Large intestine (tissue), 3 donors: ENCODE measurements around the gene POLN. TPM values are rescaled to one million over a fixed set of nuclear protein-coding genes. Genes with fewer than 3 reads are reported as not detected.
"Not testable (repeated sequence)": the region's sequence is repeated elsewhere in the genome, so short reads cannot be mapped to it uniquely, and the experiment has no call there.

ENCODE experiments used
- DNase-seq, 2 donors: peaks; one replicate each; pipeline versions ENCODE4 v3.0.0 to v3.0.0-alpha.2; 2013
- H3K27ac ChIP-seq: one replicate; pipeline ENCODE4 v1.5.1; 2013; ENCODE audit warnings: low read length
- H3K27me3 ChIP-seq: 2 replicates; pipeline ENCODE4 v1.6.1; 2013; ENCODE audit warnings: low read length; ENCODE audit not compliant: control insufficient read depth, insufficient read depth
- H3K36me3 ChIP-seq: 2 replicates; pipeline ENCODE4 v1.6.1; 2013; ENCODE audit warnings: low read length; ENCODE audit not compliant: control insufficient read depth, insufficient read depth
- H3K4me1 ChIP-seq: one replicate; pipeline ENCODE4 v1.6.1; 2013; ENCODE audit warnings: low read length; ENCODE audit not compliant: control insufficient read depth, insufficient read depth
- H3K4me3 ChIP-seq: one replicate; pipeline ENCODE4 v1.5.1; 2013; ENCODE audit warnings: low read length
- H3K9me3 ChIP-seq: one replicate; pipeline ENCODE4 v1.6.1; 2013; ENCODE audit warnings: mild to moderate bottlenecking, low read depth, low read length, moderate library complexity; ENCODE audit not compliant: control insufficient read depth
- WGBS: methylation state at CpG from one replicate; pipeline ENCODE4 v1.1.5; 2013; ENCODE audit warnings: low lambda C conversion rate; ENCODE audit not compliant: insufficient coverage; 5-methylcytosine and 5-hydroxymethylcytosine counted together
- polyA plus RNA-seq: library from polyadenylated mRNA; unstranded; fragments of 120-200 nt; gene quantifications from one replicate; pipeline ENCODE4 v1.2.1, GENCODE V29; 2013

Gene POLN
- polyA plus RNA-seq, 1 donor, result 2.3 TPM

GRCh38 chr4:2161092-2161703 is 80.7 kb downstream of the POLN start:
- DNase-seq, H3K27me3 ChIP-seq, H3K27ac ChIP-seq, H3K4me1 ChIP-seq, H3K9me3 ChIP-seq, H3K36me3 ChIP-seq, H3K4me3 ChIP-seq: not testable (repeated sequence)
- no CpG with 5 or more reads among the region's 40 CpGs for WGBS

DNA sequence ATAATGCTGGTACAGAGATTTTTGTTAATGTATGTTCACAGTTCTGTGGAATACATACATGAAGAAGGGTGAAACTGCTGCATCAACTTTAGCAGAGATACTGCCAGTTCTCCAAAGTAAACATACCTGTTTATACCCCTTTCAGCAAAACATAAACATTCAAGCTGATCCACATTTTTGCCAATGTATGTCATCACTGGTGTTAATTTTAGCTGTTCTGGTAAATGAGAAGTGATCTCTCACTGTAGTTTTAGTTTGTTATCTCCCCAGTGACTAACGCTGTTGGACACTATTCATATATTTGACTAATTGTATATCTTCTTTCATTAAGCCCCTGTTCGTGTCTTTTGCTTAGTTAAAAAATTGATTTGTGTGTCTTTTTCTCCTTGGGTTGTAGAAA is 82.0 kb downstream of the POLN start:
- Histone ChIP-seq H3K4me1 (no peaks in the 10 kb centered on the region), H3K4me3 (no peak overlapping the region), H3K27ac (no peak overlapping the region), H3K27me3 (no peaks in the 10 kb centered on the region), H3K9me3 (no peaks in the 10 kb centered on the region), H3K36me3 (no peaks in the 10 kb centered on the region)
- DNase-seq, result no peak
- WGBS, result 90% methylated on average over 2 of the region's 2 CpGs

DNA sequence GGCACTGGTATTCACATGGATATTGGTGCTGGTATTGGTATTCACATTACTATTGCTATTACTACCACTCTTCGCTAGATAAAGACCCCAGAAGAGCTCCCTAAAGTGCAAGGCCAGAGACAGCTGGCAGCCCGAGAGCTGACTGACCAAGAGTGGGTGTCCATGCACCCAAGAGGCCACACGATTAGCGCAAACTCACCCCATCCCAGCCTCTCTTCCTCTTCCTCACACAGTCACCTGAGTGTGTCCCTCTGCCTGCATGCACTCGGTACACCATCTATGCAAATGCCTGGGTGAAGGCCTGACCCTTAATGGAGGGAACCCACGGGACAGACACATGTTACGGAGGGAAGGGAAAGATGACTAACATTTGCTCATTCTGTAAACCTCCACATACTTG is 86.7 kb downstream of the POLN start:
- no peak overlapping the region for H3K4me3 ChIP-seq
- no peaks in the 10 kb centered on the region for H3K4me1 ChIP-seq
- WGBS, result no CpG with 5 or more reads among the region's 7 CpGs

DNA sequence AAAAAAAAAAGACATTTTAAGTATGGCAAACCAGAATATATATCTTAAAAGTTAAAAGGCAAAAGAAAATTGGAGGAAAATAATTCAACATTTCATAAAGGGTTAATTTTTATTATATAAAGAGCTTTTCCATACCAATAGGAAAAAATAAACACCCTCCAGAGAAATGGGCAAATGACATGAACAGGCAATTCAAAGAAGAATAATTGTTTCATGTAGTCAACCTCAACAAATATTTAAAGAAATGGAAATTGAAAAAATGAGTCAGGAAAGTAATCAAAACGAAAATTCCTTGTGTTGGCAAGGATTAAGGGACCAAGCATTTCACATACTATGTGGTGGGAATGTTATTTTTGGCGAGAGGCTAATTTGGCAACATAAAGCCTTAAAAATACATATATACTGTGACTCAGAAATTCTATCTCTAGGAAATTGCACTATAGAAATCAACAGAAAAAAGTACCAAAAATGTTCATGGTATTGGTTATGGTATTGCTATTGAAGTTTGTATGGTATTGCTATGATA is 87.6 kb downstream of the POLN start:
- Histone ChIP-seq H3K4me1 (no peaks in the 10 kb centered on the region), H3K27me3 (no peaks in the 10 kb centered on the region), H3K27ac (no peak overlapping the region), H3K4me3 (no peak overlapping the region), H3K36me3 (no peaks in the 10 kb centered on the region), H3K9me3 (no peaks in the 10 kb centered on the region)
- DNase-seq, result no peak
- 89% methylated on average over 1 of the region's 2 CpGs for WGBS

More for the DNA sequence above, 86.7 kb downstream of the POLN start:
- no peak for DNase-seq
- Histone ChIP-seq H3K36me3 (no peaks in the 10 kb centered on the region), H3K27ac (no peak overlapping the region), H3K9me3 (no peaks in the 10 kb centered on the region), H3K27me3 (no peaks in the 10 kb centered on the region)

DNA sequence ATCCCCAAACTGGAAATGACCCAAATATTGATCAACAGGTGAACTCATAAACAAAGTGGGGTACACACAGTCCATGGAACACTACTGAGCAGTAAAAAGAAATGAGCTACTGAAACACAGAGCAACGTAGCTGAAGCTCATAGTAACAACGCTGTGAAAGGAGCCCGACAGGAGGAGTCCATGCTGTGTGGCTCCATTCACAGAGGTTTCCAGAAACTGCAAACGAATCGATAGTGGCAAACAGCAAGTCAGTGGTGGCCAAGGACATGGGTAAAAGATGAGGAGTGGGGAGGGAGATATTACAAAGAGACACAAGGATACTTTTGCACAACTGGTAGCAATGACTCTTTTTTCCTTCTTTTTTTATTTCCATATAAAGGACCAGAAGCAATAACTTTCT is 90.4 kb downstream of the POLN start:
- WGBS, result 80% methylated on average over 2 of the region's 5 CpGs
- Histone ChIP-seq H3K27ac (no peak overlapping the region), H3K4me3 (no peak overlapping the region), H3K36me3 (no peaks in the 10 kb centered on the region), H3K27me3 (no peaks in the 10 kb centered on the region), H3K4me1 (no peaks in the 10 kb centered on the region), H3K9me3 (no peaks in the 10 kb centered on the region)
- DNase-seq, result no peak

DNA sequence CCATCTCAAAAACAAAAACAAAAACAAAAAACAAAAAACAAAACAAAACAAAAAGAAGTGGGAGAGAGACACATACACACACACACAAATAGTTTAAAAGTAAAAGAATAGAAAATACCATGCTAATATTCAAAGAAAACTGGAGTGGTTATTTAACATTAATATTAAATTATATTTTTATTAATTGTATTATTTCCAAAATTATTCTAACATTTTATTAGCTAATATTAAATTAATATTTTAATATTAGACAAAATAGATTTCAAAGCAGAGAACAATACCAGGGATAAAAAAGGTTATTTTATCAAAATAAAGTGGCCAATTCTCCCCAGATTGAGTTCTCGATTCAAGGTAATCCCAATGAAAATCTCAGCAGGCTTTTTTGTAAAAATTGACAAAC is 91.8 kb downstream of the POLN start:
- Histone ChIP-seq H3K36me3 (no peaks in the 10 kb centered on the region), H3K27ac (no peak overlapping the region), H3K4me3 (no peak overlapping the region), H3K27me3 (no peaks in the 10 kb centered on the region), H3K9me3 (no peaks in the 10 kb centered on the region), H3K4me1 (no peaks in the 10 kb centered on the region)
- DNase-seq, result no peak
- no CpG with 5 or more reads among the region's 1 CpG for WGBS

- Histone ChIP-seq H3K4me1 (no peaks in the 10 kb centered on the region), H3K36me3 (no peaks in the 10 kb centered on the region), H3K9me3 (no peaks in the 10 kb centered on the region), H3K27me3 (no peaks in the 10 kb centered on the region), H3K27ac (no peak overlapping the region), H3K4me3 (no peak overlapping the region)
- WGBS, result 72% methylated on average over 6 of the region's 7 CpGs
- no peak for DNase-seq
Observed at GRCh38 chr4:2142630-2143427, 99.1 kb downstream of the POLN start.

GRCh38 chr4:2141762-2142451 is 100.0 kb downstream of the POLN start:
- Histone ChIP-seq H3K27ac (no peak overlapping the region), H3K36me3 (no peaks in the 10 kb centered on the region), H3K4me1 (no peaks in the 10 kb centered on the region), H3K27me3 (no peaks in the 10 kb centered on the region), H3K9me3 (no peaks in the 10 kb centered on the region), H3K4me3 (no peak overlapping the region)
- no peak for DNase-seq
- 58% methylated on average over 1 of the region's 7 CpGs for WGBS

- no peaks in the 10 kb centered on the region for H3K27me3 ChIP-seq
- no CpG with 5 or more reads among the region's 8 CpGs for WGBS
- no peaks in the 10 kb centered on the region for H3K4me1 ChIP-seq
- no peaks in the 10 kb centered on the region for H3K9me3 ChIP-seq
- no peaks in the 10 kb centered on the region for H3K36me3 ChIP-seq
- H3K4me3 ChIP-seq, result no peak overlapping the region
- H3K27ac ChIP-seq, result no peak overlapping the region
- DNase-seq, result no peak
Observed at GRCh38 chr4:2141022-2141761, 100.7 kb downstream of the POLN start.
